T-cell (primary cell): Measurements from ENCODE around the gene LYL1. TPM values are rescaled to one million over a fixed set of nuclear protein-coding genes. Genes with fewer than 3 reads are reported as not detected.

Experiments
- ATAC-seq, 4 experiments: fragments of 200-7000 bp in 3 of 4; fragments of 150-1000 bp in 1 of 4; cut with Tn5 transposase; replicated peaks in 1 of 4; 1 replicate in 3 of 4; 2 replicates in 1 of 4; pipeline ENCODE4 v1.10.0; 2021; ENCODE audit warnings: moderate library complexity in 3 of 4, mild to moderate bottlenecking in 2 of 4, moderate number of reproducible peaks in 1 of 4
- CTCF ChIA-PET, 2 donors: fragments of 300-600 bp; sonication (Branson Sonifier 250); formaldehyde crosslinking; loops; one replicate each; lab custom pipeline; 2022; ENCODE audit warnings: antibody characterized with exemption in 2 of 2; lab: Charles Lee
- POLR2A ChIA-PET, 2 donors: fragments of 300-600 bp; sonication (Branson Sonifier 250); formaldehyde crosslinking; loops; one replicate each; lab custom pipeline; 2022; ENCODE audit warnings: antibody characterized with exemption in 2 of 2; lab: Charles Lee
- DNase-seq, 35 experiments: peaks; one replicate each; pipeline versions ENCODE4 v3.0.0 to v3.0.0-alpha.2; 2013 to 2023
- H3K27ac ChIP-seq: one replicate; pipeline ENCODE4 v1.5.1; 2013; ENCODE audit warnings: low read length
- H3K27me3 ChIP-seq, 2 experiments: replicated peaks in 1 of 2; 1 replicate in 1 of 2; 2 replicates in 1 of 2; pipeline versions ENCODE4 v1.6.1 to v1.7.0; 2013; ENCODE audit warnings: low read length in 1 of 2, mixed read lengths in 1 of 2; ENCODE audit not compliant: control insufficient read depth in 2 of 2, insufficient read depth in 2 of 2; ENCODE audit errors: extremely low read depth in 1 of 2
- H3K36me3 ChIP-seq, 2 donors: 1 replicate in 1 of 2; 2 replicates in 1 of 2; pipeline versions ENCODE4 v1.6.1 to v1.7.0; 2013; ENCODE audit warnings: low read length in 1 of 2; ENCODE audit not compliant: control insufficient read depth in 2 of 2, insufficient read depth in 1 of 2; ENCODE audit errors: extremely low read depth in 1 of 2
- H3K4me1 ChIP-seq, 2 experiments: 1 replicate in 1 of 2; 2 replicates in 1 of 2; pipeline versions ENCODE4 v1.6.1 to v1.7.0; 2013; ENCODE audit warnings: low read length in 2 of 2, mixed read lengths in 1 of 2; ENCODE audit not compliant: insufficient read depth in 2 of 2, control insufficient read depth in 1 of 2; ENCODE audit errors: extremely low read depth in 1 of 2
- H3K4me3 ChIP-seq, 2 donors: 1 replicate in 1 of 2; 2 replicates in 1 of 2; pipeline versions ENCODE4 v1.5.1 to v1.7.0; 2013; ENCODE audit warnings: mild to moderate bottlenecking in 2 of 2, low read length in 1 of 2, moderate library complexity in 1 of 2; ENCODE audit not compliant: control insufficient read depth in 1 of 2; ENCODE audit errors: extremely low read depth in 1 of 2
- H3K9me3 ChIP-seq: 2 replicates; pipeline ENCODE4 v1.7.0; 2013
- H3K27ac Mint-ChIP-seq, 2 donors: one replicate each; pipeline ENCODE4 v1.8.0; 2020 to 2021; ENCODE audit warnings: mild to moderate bottlenecking in 2 of 2, mixed read lengths in 2 of 2
- H3K27me3 Mint-ChIP-seq, 2 donors: one replicate each; pipeline ENCODE4 v1.8.0; 2021 to 2022; ENCODE audit warnings: mixed read lengths in 2 of 2
- H3K36me3 Mint-ChIP-seq: one replicate; pipeline ENCODE4 v1.8.0; 2021; ENCODE audit warnings: mixed read lengths
- H3K4me1 Mint-ChIP-seq, 3 donors: one replicate each; pipeline ENCODE4 v1.8.0; 2020 to 2022; ENCODE audit warnings: mixed read lengths in 3 of 3, mild to moderate bottlenecking in 1 of 3
- H3K4me3 Mint-ChIP-seq, 3 donors: one replicate each; pipeline ENCODE4 v1.8.0; 2020 to 2022; ENCODE audit warnings: mild to moderate bottlenecking in 3 of 3, mixed read lengths in 3 of 3, moderate library complexity in 3 of 3
- H3K9me3 Mint-ChIP-seq, 3 donors: one replicate each; pipeline ENCODE4 v1.8.0; 2020 to 2022; ENCODE audit warnings: mixed read lengths in 3 of 3
- WGBS: methylation state at CpG from one replicate; pipeline ENCODE4 v1.1.5; 2013; ENCODE audit warnings: missing lambda C conversion rate; ENCODE audit not compliant: insufficient coverage; 5-methylcytosine and 5-hydroxymethylcytosine counted together
- total RNA-seq, 35 experiments: library from RNA in 6 of 35; stranded (reverse) in 6 of 35; fragments of 120-200 nt in 1 of 35; gene quantifications; one replicate each; pipeline versions ENCODE4 v1.2.1 to v1.2.4 and lab custom pipeline; 2013 to 2026

LYL1 gene
- total RNA-seq, 5 donors from 2014 or later (not counting 1 experiment from before 2014, with no cell fraction given): 3.4 to 20.6 (median 15.4) TPM

DNA sequence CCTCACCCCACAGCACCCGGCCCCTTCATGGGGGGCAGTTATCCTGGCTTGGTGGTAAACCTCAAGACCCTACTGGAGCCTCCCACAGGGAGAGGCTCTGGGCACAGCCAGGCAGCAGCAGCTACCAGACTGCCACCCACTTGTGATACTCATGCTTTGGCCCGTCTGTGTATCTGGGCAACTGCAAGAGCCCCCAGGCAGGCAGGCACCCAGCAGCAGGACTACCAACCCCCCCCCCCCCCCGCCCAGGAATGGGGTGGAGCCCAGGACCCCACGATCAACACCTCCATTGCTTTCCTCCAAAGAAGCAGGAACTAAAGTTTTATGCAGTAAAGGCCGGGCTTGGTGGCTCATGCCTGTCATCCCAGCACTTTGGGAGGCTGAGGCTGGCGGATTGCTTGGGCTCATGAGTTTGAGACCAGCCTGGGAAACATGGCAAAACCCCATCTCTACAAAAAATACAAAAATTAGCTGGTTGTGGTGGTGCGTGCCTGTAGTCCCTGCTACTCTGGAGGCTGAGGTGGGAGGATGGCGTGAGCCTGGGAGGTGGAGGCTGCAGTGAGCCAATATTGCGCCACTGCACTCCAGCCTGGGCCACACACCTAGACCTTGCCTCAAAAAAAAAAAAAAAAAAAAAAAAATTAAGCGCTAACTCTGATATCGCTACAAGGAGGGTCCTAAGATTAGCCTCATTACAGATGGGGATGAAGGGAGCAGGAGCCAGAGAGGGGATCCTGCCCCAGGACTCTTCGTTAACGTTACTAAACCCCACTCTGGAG, 1.1 kb upstream of the LYL1 start:
- no peaks in the 10 kb centered on the region for H3K9me3 Mint-ChIP-seq
- H3K9me3 ChIP-seq: no peaks in the 10 kb centered on the region
- peaks cover 5% of the 10 kb centered on the region for H3K36me3 Mint-ChIP-seq
- ATAC-seq (no peak), DNase-seq (peak in 1 of 35 experiments; percentile 9)
- peaks cover under 1 to 4% of the 10 kb centered on the region in 2 donors for H3K36me3 ChIP-seq
- H3K27ac ChIP-seq: peak overlapping the region; percentile 77
- peak overlapping the region; percentile 89 to 92 (median 89) for H3K4me3 Mint-ChIP-seq
- peak overlapping the region; percentile 88 to 94 for H3K27ac Mint-ChIP-seq
- CTCF ChIA-PET: interaction anchor here in 1 of 2 donors (1.8 kb wide), 1 partner anchor 14 kb away, joined by 6 read pairs; the partner anchor contains the start of gene NACC1
- H3K27me3 Mint-ChIP-seq: no peaks in the 10 kb centered on the region
- H3K27me3 ChIP-seq: peaks cover 0 to 4% of the 10 kb centered on the region in 2 experiments
- POLR2A ChIA-PET: no interaction called here
- peak overlapping the region; percentile 44 to 75 for H3K4me3 ChIP-seq
- H3K4me1 Mint-ChIP-seq: peaks cover 34 to 47% (median 39%) of the 10 kb centered on the region in 3 donors
- WGBS: 56% methylated on average over 1 of the region's 13 CpGs
- H3K4me1 ChIP-seq: peaks cover 18 to 69% of the 10 kb centered on the region in 2 experiments

DNA sequence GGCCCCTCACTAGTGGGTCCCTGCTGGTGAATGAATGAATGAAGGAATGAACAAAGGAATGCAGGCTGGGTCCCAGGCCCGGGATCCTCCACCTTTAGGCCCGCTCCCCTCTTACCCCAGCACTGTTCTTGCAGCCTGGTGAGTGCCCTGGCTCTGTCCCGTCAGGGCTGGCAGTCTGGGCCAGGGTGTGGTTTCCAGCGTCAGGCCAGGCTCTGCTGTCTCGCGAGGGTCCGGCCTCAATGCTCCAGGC, 317 bp downstream of the LYL1 start:
- Mint-ChIP-seq H3K4me1 (peaks cover 42 to 55% (median 43%) of the 10 kb centered on the region in 3 donors), H3K36me3 (peaks cover under 1% of the 10 kb centered on the region), H3K4me3 (peak overlapping the region; percentile 72 to 89 (median 78)), H3K27ac (peak overlapping the region; percentile 84 to 87), H3K9me3 (no peaks in the 10 kb centered on the region), H3K27me3 (peaks cover 0 to 3% of the 10 kb centered on the region in 2 donors)
- Histone ChIP-seq H3K9me3 (no peaks in the 10 kb centered on the region), H3K36me3 (peaks cover 0 to under 1% of the 10 kb centered on the region in 2 donors), H3K27ac (peak overlapping the region; percentile 6), H3K4me1 (peaks cover 19 to 84% of the 10 kb centered on the region in 2 experiments), H3K4me3 (peak overlapping the region; percentile 51 to 52), H3K27me3 (peaks cover 0 to 19% of the 10 kb centered on the region in 2 experiments)
- POLR2A ChIA-PET: no interaction called here
- WGBS: 10% methylated on average over 5 of the region's 7 CpGs
- CTCF ChIA-PET: no interaction called here
- no peak for ATAC-seq
- no peak for DNase-seq

DNA sequence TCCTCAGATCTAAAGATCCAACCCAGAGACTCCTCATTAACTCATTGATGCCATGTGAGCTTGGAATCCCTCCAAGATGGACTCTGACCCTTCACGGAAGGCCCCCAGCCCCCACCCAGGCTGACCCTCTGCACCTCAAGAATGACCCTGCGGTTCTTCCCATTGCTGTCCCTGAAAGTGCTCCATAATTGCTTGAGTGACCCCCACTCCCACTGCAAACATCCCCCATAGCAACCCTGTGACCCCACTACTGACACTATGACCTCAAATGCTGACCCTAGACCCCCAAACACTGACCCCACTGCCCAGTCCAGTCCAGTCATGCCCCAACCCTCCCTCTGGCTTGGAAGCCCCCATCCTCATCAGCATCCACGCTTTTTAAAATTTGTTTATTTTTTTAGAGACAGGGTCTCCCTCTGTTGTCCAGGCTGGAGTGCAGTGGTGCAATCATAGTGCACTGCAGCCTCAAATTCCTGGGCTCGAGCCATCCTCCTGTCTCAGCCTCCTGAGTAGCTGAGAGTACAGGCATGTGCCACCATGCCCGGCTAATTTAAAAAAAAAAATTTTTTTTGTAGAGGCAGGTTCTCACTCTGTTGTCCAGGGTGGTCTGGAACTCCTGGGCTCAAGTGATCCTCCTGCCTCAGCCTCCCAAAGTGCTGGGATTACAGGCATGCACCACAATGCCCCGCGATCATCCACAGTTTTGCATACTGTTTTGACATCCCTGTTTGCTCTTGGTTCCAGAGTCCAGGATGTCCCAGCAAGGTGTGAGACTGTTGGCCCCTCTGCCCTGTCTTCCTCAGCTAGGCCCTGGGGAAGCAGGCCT, 855 bp downstream of the LYL1 start:
- peaks cover 47 to 60% (median 47%) of the 10 kb centered on the region in 3 donors for H3K4me1 Mint-ChIP-seq
- Histone ChIP-seq H3K4me3 (peak overlapping the region; percentile 51 to 52), H3K27ac (peak overlapping the region; percentile 51), H3K27me3 (peaks cover 0 to 24% of the 10 kb centered on the region in 2 experiments), H3K36me3 (no peaks in the 10 kb centered on the region), H3K9me3 (no peaks in the 10 kb centered on the region), H3K4me1 (peaks cover 25 to 89% of the 10 kb centered on the region in 2 experiments)
- 85% methylated on average over 5 of the region's 7 CpGs for WGBS
- H3K9me3 Mint-ChIP-seq: no peaks in the 10 kb centered on the region
- H3K36me3 Mint-ChIP-seq: no peaks in the 10 kb centered on the region
- no peak for ATAC-seq
- CTCF ChIA-PET: no interaction called here
- H3K4me3 Mint-ChIP-seq: peak overlapping the region; percentile 72 to 89 (median 78)
- no peak for DNase-seq
- peaks cover 0 to 7% of the 10 kb centered on the region in 2 donors for H3K27me3 Mint-ChIP-seq
- H3K27ac Mint-ChIP-seq: peak overlapping the region; percentile 84 to 87
- POLR2A ChIA-PET: interaction anchor here in 1 of 2 donors (0.7 kb wide), 1 partner anchor 1430 kb away, joined by 6 read pairs; no protein-coding TSS in a partner anchor

DNA sequence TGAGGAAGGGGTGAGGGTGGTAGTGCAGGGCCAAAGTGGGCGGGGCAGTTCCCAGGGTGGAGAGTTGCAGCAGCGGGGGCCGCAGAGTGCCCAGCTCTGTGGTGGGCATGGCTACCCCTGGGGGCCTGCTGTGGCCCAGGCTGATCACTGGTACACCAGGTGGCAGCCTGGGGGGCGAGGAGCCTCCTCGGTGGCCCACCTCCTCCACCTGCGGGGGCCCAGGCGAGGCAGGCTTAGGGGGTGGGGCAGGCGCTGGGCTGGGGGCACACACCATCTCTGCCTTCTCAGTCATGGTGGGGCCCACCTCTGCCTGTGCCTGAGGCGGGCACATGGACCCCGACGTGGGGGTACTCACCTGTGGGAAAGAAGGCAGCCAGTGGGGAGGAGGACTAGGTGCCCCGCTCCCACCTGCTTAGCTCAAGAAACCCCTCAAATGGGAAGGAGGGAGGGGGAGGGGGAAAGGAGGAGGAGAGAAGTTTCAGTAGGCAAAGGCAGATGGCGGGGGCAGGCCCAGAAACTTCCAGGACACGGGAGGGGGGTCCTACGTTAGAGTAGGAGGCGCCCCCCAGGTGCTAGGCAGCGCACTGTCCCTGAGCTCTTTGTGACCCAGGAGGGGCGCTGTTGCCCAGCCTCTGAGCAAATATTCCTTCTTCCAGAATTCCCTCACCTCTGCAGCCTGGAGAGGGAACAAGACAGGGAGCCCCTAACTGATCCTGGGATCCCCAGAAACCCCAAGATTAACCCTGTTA, 1.6 kb downstream of the LYL1 start:
- Mint-ChIP-seq H3K27ac (peak overlapping the region; percentile 94 to 96), H3K36me3 (no peaks in the 10 kb centered on the region), H3K27me3 (peaks cover 3 to 10% of the 10 kb centered on the region in 2 donors), H3K4me1 (peaks cover 48 to 61% (median 51%) of the 10 kb centered on the region in 3 donors), H3K9me3 (no peaks in the 10 kb centered on the region), H3K4me3 (peak overlapping the region; percentile 72 to 89 (median 78))
- peaks cover 27 to 97% of the 10 kb centered on the region in 2 experiments for H3K4me1 ChIP-seq
- ChIA-PET CTCF (interaction anchor here (0.6 kb wide), 2 partner anchors 64 to 71 kb away, joined by 4 to 6 read pairs; no protein-coding TSS in a partner anchor), POLR2A (no interaction called here)
- WGBS: 84% methylated on average over 14 of the region's 18 CpGs
- H3K27ac ChIP-seq: peak overlapping the region; percentile 51
- H3K36me3 ChIP-seq: no peaks in the 10 kb centered on the region
- peak overlapping the region; percentile 3 to 51 for H3K4me3 ChIP-seq
- DNase-seq (no peak), ATAC-seq (no peak)
- H3K27me3 ChIP-seq: peaks cover 0 to 32% of the 10 kb centered on the region in 2 experiments
- H3K9me3 ChIP-seq: no peaks in the 10 kb centered on the region

DNA sequence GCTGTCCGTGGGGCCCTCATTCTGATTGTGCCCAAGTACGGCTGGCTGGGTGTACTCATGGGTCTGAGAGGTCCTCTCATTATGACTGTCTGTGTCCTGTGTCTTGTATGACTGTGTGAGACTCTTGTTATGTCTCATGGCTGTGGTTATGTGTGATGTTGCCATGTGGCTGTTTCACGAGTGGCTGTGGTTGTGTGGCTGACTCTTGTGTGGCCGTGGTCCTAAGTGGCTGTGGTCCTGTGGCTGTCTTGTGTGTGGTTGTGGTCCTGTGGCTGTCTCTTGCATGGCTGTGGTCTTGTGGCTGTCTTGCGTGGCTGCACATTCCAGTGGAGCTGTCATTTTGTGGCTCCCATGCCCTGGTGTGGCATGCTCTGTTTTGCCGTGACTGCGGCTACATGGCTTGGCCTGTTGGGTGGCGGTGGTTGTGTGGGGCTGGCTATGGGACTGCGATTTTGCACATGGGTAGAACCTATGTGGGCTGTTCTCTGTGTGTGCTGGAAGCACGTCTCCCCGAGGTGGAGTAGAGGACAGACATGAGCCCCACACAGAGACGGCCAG, 2.5 kb downstream of the LYL1 start:
- DNase-seq: peak in 23 of 35 experiments; percentile 31 to 75 (median 51)
- H3K4me3 ChIP-seq: peak overlapping the region; percentile 62 to 77
- peaks cover 52 to 64% (median 54%) of the 10 kb centered on the region in 3 donors for H3K4me1 Mint-ChIP-seq

More for the DNA sequence above, 2.5 kb downstream of the LYL1 start:
- CTCF ChIA-PET: interaction anchor here in 1 of 2 donors (0.6 to 0.7 kb wide), 2 partner anchors 17 to 50 kb away, joined by 3 to 6 read pairs; partner anchors contain the start of genes IER2 and STX10
- Mint-ChIP-seq H3K36me3 (no peaks in the 10 kb centered on the region), H3K4me3 (peak overlapping the region; percentile 66 to 89 (median 72)), H3K27ac (peak overlapping the region; percentile 94 to 96), H3K27me3 (peaks cover 5 to 13% of the 10 kb centered on the region in 2 donors), H3K9me3 (no peaks in the 10 kb centered on the region)
- Histone ChIP-seq H3K27ac (peak overlapping the region; percentile 93), H3K4me1 (peaks cover 33 to 100% of the 10 kb centered on the region in 2 experiments), H3K9me3 (no peaks in the 10 kb centered on the region), H3K36me3 (no peaks in the 10 kb centered on the region), H3K27me3 (peaks cover 0 to 40% of the 10 kb centered on the region in 2 experiments)
- POLR2A ChIA-PET: interaction anchor here in 1 of 2 donors (0.6 kb wide), 1 partner anchor 187 kb away, joined by 3 read pairs; no protein-coding TSS in a partner anchor
- 26% methylated on average over 8 of the region's 12 CpGs for WGBS
- ATAC-seq: peak in 3 of 4 experiments; percentile 11 to 21 (median 16)
